Measurements from ENCODE around the gene DFFB.
"Not testable (repeated sequence)": the region's sequence is repeated elsewhere in the genome, so short reads cannot be mapped to it uniquely, and the experiment has no call there.

DFFB gene

DNA sequence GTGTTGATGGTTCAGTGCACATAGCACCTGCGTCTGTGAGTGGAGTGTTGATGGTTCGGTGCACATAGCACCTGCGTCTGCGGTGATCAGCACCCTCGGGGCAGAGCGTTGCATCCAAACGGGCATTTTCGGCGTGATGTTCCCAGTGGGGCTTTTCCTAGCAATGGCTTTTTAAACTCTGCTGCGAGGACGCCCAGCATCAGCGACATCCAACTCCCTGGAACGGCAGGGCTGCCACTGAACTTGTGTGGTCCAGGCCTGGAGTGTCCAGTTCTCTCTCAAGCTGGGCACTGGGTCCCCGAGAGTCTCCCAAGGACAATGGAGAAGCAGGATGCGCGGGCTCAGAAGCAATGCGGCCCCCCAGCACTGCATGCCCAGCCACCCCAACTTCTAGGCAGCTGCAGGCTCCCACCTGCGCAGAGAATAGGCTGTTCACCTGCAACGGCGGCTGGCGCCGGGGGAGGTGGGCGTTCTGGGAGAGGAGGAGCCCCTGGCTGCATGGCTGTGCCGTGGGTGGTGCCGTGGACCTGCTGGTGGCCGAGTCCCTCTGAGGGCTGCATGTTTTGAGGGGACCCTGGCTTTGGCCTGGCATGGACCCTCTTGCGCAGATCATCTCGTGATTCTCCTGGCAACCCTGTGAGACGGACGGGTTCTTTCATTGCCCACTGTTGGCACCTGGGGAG is 52.9 kb downstream of the DFFB start:
- no peak for DNase-seq (ENCODE audit: low spot score)

DNA sequence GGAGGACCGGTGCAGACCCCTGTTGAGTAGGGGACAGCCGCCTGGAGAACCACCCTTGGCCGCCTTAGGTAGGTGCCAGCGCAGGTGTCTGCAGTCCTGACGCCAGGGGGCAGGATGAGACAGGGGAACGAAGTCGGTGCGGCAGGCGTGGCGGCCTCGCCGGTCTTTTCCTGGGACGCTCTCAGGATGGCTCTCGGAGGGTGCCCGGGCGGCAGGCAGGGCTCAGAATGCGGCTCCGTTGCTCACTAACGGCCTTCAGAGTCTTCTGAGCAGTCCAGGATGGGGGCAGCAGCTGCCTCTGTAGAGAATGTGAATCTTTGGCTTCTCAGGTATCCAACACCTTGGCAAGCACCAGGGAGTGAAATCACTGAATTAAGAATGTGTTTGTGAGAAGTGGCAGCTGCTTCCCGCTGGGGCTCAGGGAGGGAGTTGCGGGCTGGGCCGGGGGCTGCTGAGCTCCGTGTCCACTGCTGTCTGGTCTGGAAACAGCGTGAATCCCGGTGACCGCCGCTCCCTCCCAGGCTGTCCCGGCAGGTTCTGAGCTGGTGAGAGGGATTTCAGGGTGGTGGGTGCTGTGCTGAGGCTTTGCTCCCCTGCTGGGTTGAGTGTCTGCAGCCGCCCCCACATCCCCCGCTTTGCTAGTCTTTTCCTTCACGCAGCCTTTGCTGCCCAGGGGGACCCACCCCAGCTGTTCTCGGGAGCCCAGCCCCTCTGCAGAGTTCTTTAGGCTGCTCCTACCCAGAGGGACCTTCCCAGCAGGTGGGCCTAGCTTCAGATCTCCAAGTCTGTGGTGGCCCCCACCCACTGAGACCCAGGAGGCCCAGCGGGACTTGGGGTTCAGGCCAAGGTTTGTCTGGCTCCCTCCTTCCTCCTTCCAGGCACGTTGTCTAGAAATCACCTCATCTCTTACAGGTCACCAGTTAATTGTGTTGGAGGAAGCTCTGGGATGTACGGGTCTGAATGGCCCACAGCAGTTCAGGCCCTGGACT is 53.9 kb downstream of the DFFB start:
- peak; percentile 74 for DNase-seq (ENCODE audit: low spot score)

DNA sequence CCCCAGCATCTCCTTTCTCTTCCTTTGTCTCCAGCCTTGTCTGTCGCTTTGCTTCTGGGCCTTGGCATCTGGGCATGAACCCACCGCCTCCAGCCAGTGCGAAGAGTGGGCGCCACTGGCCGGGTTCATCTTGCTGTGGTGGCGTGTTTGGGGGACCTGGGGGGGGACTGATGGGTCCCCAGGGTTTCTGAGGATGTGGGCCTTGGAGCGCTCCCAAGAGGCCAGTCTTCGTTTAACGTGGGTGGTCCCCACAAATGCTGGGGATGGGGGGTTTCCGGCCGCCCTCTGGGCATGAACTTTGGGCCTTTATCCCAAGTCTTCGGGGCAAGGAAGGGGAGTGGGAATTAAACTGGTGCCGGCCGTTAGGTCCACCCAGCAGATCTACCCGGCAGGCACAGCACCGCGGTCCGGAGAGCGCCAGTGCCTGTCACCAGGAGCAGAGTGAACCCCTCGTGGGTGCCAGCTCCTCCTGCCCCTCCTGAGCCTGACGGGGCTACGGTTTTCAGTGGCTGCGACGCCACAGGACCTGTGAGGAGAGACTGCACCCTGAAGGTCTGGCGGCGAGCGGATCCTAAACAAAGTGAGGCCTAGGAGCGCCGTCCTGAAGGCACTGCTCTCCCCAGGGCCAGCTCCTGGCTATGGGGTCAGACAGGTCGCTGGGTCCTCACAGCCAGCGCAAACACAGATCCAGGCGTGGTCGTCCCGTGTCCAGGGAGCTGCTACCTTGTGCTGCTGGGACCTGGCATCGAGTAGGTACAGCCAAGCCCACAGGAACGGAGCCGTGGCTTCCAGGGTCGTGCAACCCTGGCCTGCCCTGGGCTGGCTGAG is 54.9 kb downstream of the DFFB start:
- DNase-seq (ENCODE audit: low spot score), result no peak

DNA sequence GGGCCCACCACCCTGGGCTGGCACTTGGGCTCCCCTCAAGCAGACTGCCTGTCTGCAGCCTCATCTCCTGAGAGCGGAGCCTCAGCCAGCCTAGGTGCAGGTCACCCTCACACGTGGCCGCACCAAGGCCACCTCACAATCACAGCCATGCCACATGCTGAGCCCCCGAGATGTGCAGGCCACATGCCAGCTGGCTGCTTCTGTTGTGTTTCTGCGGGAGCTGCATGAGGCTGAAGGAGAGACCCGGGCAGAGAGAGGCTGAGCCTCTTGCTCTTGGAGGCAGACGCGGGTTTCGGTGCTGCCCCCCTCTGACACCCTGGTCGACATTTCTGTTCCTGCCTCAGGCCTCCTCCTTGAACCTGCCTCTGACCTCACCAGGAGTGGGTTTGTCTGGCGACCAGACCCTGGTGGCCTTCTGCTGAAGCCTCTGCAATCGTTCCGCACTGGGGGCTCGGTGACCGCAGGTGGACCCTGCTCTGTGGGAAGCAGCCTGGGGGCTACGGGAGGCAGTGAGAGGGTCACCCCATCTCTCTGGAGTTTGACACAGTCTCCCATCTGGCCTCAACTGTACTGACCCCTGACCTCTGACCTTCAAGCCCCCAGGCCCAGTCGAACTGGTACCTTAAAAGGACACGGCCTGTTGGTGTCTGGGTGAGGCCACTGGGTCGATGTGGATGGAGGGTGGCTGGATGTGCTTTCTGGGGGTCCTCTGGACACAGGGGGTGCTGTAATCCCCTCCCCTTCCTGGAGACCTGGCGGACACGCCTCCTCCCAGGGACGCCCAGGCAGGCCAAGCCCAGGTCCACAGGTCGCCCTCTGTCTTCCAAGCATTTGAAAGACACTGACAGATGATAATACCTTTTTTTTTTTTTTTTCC is 55.8 kb downstream of the DFFB start:
- no peak for DNase-seq (ENCODE audit: low spot score)

DNA sequence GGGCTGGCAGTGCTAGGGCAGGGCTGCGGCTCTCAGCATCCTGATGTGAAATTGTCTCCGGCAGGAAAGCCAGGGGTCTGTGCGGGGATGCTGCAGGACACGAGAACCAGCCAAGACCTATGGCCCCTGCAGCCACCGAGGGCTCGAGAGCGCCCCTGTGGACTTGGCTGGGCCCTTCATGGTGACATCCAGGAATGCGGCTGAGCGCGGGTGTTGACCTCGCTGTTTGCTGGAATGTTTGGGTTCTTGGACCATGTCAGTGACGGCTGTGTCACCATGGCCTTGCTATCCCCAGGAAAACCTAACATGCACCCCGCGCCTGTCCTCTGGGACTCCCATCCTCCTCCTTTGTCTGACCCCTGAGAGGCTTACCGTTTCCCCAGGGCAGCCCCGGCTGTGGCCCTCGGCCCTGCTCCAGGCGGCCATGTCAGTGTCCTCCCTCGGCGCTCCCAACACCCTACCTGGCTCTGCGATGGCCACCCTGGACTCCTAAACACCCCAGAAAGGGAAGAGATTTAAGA is 57.1 kb downstream of the DFFB start:
- no peak for DNase-seq (ENCODE audit: low spot score)

DNA sequence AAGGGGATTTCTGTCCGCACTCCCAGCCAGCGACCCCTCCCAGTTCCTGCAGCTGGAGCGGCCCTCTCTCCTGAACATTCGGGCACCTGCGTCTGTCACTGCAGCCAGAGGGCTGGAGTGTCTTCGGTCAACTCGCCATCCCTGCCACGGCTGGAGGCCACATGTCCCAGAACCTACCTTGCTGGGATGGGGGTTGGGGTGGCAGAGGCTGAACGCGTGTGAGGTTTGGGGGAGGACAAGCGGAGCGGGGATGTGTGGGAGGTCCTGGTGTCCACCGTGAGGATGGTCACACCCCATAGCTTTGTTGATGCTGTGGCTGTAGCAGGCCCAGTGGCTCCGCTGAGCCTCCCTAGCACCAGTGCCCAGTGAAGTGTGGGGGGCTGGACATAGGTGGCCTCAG is 57.6 kb downstream of the DFFB start:
- DNase-seq (ENCODE audit: low spot score), result no peak

DNA sequence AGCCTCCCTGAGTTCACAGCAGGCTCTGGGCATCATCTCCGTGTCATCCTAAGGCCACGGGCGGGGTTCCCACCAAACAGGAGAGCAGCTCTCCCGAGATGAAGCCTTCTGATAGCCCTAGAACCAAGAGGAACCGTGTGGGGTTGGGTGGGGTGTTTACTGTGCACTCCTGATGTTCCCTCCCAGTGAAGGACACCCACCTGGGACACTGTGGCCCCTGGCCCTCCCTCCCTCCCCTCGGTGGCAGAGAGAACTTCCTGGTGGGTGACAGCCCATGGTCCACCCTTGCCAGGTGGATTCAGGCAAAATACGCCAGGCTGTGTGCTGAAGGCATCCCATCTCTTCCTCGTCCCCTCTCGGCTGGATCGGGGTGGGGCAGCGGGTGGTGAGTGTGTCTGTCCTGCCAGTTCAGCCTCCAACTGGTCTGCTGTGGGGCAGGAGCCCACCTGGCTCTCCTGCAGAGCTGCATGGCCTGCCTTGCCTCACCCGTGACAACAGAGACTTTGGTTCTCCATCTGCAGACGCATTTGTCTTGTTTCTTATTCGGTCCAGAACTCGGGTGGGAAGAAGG is 58.4 kb downstream of the DFFB start:
- DNase-seq (ENCODE audit: low spot score), result no peak

DNA sequence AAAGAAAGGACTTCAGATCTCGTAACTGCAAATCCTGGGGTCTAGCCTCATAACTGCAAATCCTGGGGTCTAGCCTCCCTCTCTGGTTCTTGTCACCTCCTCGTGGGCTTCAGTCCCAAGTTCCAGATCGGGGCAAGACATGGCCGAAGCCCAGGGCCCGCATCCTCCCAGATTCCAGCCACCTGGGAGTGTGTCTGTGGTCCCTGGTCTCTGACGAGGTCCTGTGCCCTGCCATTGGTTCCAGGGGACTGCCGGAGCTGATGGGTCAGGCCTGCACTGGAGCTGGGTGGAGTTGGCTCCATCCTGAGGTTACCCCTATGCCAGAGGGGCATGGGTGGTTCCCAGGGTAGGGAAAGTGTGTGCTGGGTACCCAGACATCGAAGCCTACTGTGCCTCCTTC is 60.5 kb downstream of the DFFB start:
- DNase-seq (ENCODE audit: low spot score), result no peak

DNA sequence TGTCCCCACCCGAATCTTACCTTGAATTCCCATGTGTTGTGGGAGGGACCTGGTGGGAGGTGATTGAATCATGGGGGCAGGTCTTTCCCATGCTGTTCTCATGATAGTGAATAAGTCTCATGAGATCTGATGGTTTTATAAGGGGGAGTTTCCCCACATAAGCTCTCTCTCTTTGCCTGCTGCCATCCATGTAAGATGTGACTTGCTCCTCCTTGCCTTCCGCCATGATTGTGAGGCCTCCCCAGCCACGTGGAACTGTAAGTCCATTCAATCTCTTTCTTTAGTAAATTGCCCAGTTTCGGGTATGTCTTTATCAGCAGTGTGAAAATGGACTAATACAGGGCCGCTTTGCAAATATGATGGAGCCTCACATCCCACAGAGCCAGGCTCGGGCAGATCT is 61.1 kb downstream of the DFFB start:
- not testable (repeated sequence) for DNase-seq (ENCODE audit: low spot score)

DNA sequence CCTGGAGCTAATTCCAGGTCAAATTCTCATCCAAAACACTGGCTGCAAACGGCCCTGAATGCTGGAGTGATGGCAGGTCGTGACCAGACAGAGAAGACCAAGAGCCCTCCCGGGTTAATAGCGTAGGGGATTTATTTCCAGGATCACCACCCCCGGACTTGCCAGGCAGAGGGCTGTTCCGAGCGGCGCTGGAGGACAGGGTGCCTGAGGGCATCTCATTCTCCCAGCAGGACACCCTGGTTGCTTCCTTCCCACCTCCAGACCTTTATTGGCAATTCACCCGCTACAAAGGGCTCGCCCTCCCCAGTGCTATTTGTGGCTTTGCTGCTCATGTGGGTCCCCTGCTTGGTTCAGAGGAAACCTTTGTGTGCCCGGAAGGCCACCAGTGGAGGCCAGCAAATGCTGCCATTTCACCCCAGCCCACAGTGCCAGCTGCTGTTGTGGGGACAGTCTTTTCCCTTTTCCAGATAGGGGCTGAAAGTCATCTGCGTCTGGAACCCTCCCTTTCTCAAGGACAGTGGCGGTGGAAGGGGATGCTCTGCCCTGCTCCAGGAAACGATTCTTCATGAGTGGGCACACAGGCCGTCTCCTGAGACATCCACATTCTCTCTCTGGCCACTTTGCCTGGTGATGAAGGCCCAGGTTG is 61.8 kb downstream of the DFFB start:
- no peak for DNase-seq (ENCODE audit: low spot score)

DNA sequence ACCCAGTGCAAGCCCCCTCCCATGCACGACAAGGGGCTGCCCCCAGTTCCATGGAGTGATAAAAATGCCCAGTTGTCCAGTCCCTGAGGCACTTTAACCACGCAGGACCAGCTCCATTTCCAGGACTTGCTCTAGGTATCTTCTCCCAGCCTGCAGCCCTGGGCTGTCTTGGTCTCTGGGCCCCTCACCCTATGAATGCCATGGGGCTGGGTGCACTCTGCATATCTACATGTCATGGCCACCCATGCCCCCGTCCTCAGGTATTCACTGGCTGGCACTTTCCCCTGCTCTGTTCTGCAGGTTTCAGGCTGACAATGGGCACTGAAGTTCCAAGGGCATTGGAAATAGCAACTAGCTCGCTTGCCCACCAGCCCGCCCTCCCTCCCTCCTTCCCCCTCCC is 62.4 kb downstream of the DFFB start:
- no peak for DNase-seq (ENCODE audit: low spot score)

DNA sequence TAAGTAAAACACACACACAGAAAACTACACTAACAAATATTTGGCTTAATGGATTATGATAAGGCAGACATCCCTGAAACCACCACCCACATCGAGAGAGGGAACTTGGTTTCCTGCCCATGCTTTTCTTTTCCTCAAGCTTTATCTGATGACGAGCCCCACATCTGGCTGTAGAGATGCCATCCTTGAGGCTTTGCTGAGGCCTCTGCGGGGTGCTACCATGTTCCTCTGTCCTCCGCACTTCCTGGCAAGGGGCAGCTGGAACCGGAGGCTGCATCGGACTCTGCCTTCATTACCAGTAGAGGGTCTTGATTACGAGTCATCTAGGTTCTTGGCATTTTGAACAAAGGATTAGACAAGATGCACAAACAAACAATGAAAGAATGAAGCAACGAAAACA is 64.5 kb downstream of the DFFB start:
- DNase-seq (ENCODE audit: low spot score), result no peak

DNA sequence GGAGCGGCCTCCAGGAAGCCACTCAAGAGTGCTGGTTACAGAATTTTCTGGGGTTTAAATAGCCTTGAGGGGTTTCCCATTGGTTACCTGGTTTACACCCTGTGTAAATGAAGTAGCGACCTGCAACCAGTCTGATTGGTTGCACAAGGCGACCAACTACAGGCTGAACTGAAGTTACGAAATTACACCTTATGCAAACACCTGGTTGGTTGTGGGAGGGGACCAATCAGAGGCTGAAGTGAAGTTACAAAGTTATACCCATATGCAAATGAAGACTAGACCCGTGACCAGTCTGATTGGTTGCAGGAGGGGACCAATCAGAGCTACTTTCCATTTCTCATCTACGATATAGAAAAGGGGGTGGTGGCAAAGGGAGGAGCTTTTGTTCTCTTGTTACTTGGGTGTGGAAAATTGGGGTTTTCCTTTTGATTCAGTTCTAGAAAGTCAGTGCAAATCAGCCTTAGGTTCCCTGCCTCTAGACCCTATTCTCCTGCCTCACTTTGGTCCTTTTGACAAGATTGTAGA is 65.0 kb downstream of the DFFB start:
- DNase-seq (ENCODE audit: low spot score), result peak; percentile 57

DNA sequence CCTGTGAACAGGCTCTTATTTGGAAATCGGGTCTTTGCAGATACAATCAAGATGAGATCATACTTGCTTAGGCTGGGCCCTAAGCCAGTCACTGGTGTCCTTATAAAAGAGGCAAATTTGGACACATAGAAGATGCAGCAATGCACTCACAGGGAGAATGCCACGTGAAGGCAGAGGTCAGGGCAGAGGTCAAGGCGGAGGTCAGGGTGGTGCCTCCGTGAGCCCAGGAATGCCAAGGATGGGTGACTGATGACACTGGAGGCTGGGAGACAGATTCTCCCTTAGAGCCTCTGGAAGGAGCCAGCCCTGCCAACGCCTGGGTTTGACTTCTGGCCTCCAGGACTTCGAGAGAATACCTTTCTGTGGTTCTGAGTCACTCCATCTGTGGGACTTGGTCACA is 65.6 kb downstream of the DFFB start:
- DNase-seq (ENCODE audit: low spot score), result no peak

DNA sequence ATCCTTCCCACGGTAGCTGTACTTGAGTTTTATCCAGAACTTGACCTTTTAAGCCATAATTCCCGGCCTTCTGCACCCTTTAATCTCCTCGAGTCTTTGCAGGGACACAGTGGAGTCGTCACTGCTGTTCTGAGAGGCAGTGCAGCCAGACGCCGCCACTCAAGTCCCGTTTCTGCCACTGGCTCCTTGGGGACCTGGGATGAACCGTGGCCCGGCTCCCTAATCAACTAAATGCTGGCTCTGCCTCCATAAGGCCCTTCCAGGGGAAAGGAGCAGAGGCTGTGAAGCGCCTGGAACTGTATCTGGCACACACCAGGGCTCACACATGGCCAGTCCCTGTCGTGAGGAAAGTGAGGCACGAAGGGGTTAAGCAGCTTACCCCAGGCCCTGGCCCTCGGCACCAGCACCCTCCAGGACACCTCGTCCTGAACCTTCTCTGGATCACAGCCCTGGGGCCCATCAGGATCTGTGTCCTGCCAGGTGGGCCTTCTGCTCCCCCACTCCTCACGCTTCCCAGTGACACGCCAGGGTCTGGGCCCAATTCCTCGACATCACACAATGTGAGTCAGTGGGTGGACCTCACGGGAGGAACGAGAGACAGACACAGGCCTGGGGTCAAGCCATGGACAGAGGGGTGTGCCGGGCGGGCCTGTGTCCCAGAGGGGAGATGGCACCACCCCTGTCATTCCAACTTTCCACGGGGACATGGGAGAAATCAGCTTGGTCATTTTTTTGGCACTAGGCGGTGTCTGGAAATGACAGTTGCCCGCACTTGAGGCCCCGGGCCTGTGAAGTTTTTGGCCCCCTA is 66.3 kb downstream of the DFFB start:
- no peak for DNase-seq (ENCODE audit: low spot score)

DNA sequence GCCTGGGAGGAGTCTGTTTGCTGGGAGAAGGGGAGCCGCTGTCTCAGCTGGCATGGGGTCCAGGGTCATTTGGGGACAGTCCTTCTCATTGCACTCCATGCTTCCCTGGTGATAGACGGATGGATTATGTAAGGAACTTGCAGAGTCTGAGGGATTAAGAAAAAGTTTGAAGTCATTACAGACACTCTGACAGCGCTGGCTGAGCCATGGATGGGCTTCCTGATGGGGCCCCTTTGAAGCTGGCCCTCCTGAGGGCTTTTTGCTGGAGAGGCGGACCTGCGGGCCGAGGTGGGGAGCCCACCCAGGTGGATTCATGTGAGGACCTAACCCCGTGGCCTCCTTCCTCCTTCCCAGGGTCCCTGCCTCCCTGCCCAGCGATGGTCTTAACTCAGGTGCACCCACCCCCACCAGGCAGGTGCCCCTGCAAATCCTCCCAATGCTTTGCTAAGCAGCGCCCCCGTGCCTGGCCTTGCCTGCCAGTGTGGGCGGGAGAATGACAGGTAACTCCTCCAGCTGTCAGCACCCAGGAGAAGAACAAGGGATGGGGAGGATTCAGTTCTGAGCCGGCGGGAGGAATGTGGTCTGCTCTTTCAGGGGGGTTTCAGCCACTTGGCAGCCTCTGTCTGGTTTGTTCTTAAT is 67.0 kb downstream of the DFFB start:
- no peak for DNase-seq (ENCODE audit: low spot score)

DNA sequence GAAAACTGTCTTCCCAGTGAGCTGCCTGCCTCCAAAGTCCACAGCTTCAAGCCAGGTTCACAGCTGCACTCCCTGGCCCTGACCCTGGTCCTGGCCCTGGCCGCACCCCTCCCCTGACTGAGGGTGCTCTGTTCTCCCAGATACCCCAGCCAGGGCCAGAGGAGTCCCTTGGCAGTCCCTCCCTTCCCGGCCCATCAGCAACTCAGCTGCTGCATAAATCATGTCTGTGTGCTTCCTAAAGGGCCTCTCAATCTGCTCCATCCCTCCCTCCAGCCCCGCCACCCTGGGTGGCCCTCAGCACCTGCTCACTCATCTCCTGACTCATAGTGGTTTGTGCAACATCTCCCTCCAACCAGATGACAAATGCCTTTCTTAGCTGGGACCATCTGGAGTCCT is 67.5 kb downstream of the DFFB start:
- no peak for DNase-seq (ENCODE audit: low spot score)

DNA sequence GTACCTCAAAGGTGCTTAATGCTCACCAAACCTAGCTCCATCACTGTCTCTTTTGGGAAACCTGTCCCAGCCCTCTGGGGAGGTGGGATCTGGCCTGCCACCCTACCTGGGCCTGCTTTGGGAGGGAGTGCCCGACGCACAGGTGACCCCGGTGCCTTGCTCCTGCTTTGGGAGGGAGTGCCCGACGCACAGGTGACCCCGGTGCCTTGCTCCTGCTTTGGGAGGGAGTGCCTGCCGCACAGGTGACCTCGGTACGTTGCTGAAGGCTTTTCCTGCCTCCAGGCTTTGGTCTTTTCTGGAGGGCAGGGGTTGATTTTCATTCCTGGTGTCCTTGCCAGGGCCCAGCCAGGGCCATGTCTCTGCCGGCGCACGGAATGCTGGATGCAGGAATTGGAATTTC is 68.0 kb downstream of the DFFB start:
- no peak for DNase-seq (ENCODE audit: low spot score)

DNA sequence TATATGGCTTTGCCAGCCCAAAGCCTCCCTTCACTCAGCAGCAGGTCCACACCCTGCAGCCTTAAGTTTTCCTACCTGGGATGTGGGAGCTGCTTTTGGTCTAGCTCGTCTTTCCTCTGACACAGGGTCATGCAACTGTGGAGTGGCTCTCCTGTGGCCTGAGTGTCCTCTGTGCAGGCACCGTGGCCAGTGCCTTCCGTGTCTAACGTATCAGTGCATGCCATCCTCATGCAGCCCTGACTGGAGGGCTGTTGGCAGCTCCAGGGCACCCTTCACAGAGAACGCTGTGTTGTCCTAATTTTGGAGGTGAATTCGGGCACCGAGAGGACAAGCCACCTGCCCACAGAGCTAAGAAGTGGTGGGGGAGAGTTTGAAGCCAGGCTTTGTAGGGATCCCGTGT is 68.5 kb downstream of the DFFB start:
- no peak for DNase-seq (ENCODE audit: low spot score)
